ENCODE results near the gene SRRM1. TPM values are rescaled to one million over a fixed set of nuclear protein-coding genes. Genes with fewer than 3 reads are reported as not detected.

SRRM1 gene
- total RNA-seq (2014; rRNA removed; shearing (Covaris generic); ENCODE audit: low replicate concordance) = 54.3 and 98.5 TPM in 2 replicates

DNA sequence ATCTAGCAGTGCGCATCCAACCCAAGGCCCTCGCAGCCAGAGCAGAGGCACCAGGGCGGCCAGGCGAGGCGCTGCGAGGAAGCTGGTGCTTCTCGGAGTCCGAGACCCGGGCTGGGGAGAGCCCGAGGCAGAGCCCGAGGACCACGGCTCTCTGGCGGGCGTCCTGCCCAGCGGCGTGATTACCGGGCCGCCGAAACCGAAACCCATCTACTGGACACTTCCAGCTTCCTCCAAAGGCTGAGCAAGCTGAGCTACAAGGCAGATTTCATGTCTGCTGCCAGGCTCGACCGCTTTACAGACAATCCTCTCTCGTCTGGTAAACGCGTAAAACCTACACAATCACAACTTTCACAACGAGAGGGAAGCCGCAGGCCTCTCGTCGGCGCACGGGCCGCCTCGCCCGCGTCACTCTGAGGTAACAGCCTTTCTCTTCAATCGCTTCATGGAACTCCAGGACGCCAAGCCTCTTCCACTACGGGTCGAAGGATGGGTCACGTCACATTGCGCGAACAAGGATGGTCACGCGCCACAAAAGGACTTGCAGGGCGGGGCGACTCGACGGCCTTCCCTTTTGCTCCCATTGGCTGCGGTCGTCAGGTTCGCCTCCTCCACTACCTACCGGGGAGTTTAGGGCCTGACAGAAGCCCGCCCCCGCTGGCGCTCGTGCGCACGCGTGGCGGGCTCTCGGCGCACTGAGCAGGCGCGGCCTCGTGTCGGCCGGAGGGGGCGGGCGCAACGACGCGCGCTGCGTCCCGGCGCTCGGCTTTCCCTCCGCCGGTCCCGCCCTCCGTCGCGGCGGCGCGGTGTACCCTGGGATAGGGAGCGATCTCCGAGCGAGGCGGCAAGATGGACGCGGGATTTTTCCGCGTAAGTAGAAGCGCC, at the start of gene SRRM1:
TSS of gene SRRM1 (plus strand) at position 822 of the 882 bp plus-strand sequence. CDS start at position 847, 25 bp downstream.
- DNase-seq = peak; percentile 99
- peaks cover 38% of the 10 kb centered on the region for H4K20me1 ChIP-seq (ENCODE audit: insufficient read depth, low read depth, low read length)
- H3K27ac ChIP-seq (ENCODE audit: low read length) = peak within 1 kb of the TSS; percentile 92
- H3K36me3 ChIP-seq (ENCODE audit: insufficient read depth, low read length) = peaks cover 32% of the 10 kb centered on the region
- H2AFZ ChIP-seq (ENCODE audit: low read length) = peak within 1 kb of the TSS; percentile 10; the same call in 1 of the 2 replicates
- H3K4me1 ChIP-seq (ENCODE audit: low read length) = peaks cover 24% of the 10 kb centered on the region
- H3K9ac ChIP-seq (ENCODE audit: low read length) = peak within 1 kb of the TSS; percentile 100
- no peaks in the 10 kb centered on the region for H3K9me3 ChIP-seq (ENCODE audit: low read length)
- H3K4me3 ChIP-seq (ENCODE audit: low read length) = peak within 1 kb of the TSS; percentile 94
- H3K4me2 ChIP-seq (ENCODE audit: low read depth, low read length, poor library complexity, severe bottlenecking) = peak within 1 kb of the TSS; percentile 93
- no peaks in the 10 kb centered on the region for H3K9me2 ChIP-seq (replicated peaks; ENCODE audit: insufficient read depth, low read length)
- H3K79me2 ChIP-seq (ENCODE audit: low read length) = peaks cover 49% of the 10 kb centered on the region
- H3K27me3 ChIP-seq (ENCODE audit: low read length) = no peaks in the 10 kb centered on the region

DNA sequence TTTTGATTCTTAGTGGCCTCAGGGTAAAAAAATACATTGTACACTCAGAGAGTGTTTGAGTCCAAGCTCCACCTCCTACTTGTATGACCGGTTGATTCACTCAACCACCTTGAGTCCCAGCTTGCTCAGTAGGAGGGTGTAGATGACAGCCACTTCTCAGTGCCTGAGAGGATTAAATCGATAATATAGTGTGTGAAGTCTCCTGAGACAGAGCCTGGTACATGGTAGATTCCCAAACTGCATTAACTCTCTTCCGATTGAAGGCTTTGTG, 48.8 kb upstream of the SRRM1 start:
- Histone ChIP-seq H3K9ac (ENCODE audit: low read length) (no peak overlapping the region), H3K9me2 (replicated peaks; ENCODE audit: insufficient read depth, low read length) (no peaks in the 10 kb centered on the region)

DNA sequence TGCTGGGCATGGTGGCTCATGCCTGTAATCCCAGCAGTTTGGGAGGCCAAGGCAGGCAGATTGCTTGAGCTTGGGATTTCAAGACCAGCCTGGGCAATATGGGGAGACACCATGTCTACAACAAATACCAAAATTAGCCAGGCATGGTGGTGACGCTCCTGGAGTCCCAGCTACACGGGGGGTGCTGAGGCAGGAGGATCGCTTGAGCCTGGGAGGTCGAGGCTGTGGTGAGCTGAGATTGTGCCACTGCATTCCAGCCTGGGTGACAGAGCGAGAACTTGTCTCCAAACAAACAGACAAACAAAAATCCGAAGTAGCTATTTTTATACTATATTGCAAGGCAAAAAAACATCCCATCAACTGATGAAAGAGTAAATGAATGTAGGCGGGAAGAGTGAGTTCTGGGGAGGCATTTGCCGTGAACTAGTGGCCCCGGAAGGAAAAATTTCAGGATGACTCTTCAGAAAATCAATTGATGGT, 46.7 kb upstream of the SRRM1 start:
- no peaks in the 10 kb centered on the region for H3K79me2 ChIP-seq (ENCODE audit: low read length)
- H3K27ac ChIP-seq (ENCODE audit: low read length) = no peak overlapping the region
- no peaks in the 10 kb centered on the region for H3K36me3 ChIP-seq (ENCODE audit: insufficient read depth, low read length)
- H3K4me3 ChIP-seq (ENCODE audit: low read length) = no peak overlapping the region
- no peaks in the 10 kb centered on the region for H3K9me2 ChIP-seq (replicated peaks; ENCODE audit: insufficient read depth, low read length)
- H2AFZ ChIP-seq (ENCODE audit: low read length) = no peak overlapping the region
- H3K4me1 ChIP-seq (ENCODE audit: low read length) = no peaks in the 10 kb centered on the region
- H3K9me3 ChIP-seq (ENCODE audit: low read length) = no peaks in the 10 kb centered on the region
- H3K9ac ChIP-seq (ENCODE audit: low read length) = no peak overlapping the region
- H3K4me2 ChIP-seq (ENCODE audit: low read depth, low read length, poor library complexity, severe bottlenecking) = no peak overlapping the region
- H4K20me1 ChIP-seq (ENCODE audit: insufficient read depth, low read depth, low read length) = no peaks in the 10 kb centered on the region
- no peak for DNase-seq
- H3K27me3 ChIP-seq (ENCODE audit: low read length) = no peaks in the 10 kb centered on the region

More for the DNA sequence above, 48.8 kb upstream of the SRRM1 start:
- Histone ChIP-seq H3K27ac (ENCODE audit: low read length) (no peak overlapping the region), H3K4me1 (ENCODE audit: low read length) (no peaks in the 10 kb centered on the region), H3K9me3 (ENCODE audit: low read length) (no peaks in the 10 kb centered on the region), H2AFZ (ENCODE audit: low read length) (no peak overlapping the region), H3K4me2 (ENCODE audit: low read depth, low read length, poor library complexity, severe bottlenecking) (no peak overlapping the region), H3K79me2 (ENCODE audit: low read length) (no peaks in the 10 kb centered on the region), H3K36me3 (ENCODE audit: insufficient read depth, low read length) (no peaks in the 10 kb centered on the region), H4K20me1 (ENCODE audit: insufficient read depth, low read depth, low read length) (no peaks in the 10 kb centered on the region), H3K4me3 (ENCODE audit: low read length) (no peak overlapping the region), H3K27me3 (ENCODE audit: low read length) (no peaks in the 10 kb centered on the region)
- no peak for DNase-seq

GRCh38 chr1:24599265-24599664, 43.8 kb upstream of the SRRM1 start:
- no peak overlapping the region for H3K9ac ChIP-seq (ENCODE audit: low read length)
- no peaks in the 10 kb centered on the region for H3K9me3 ChIP-seq (ENCODE audit: low read length)
- H3K79me2 ChIP-seq (ENCODE audit: low read length) = no peaks in the 10 kb centered on the region
- DNase-seq = no peak
- H4K20me1 ChIP-seq (ENCODE audit: insufficient read depth, low read depth, low read length) = no peaks in the 10 kb centered on the region
- H3K27me3 ChIP-seq (ENCODE audit: low read length) = no peaks in the 10 kb centered on the region
- H3K4me3 ChIP-seq (ENCODE audit: low read length) = no peak overlapping the region
- H3K36me3 ChIP-seq (ENCODE audit: insufficient read depth, low read length) = no peaks in the 10 kb centered on the region
- H3K27ac ChIP-seq (ENCODE audit: low read length) = no peak overlapping the region
- H3K4me2 ChIP-seq (ENCODE audit: low read depth, low read length, poor library complexity, severe bottlenecking) = no peak overlapping the region
- no peak overlapping the region for H2AFZ ChIP-seq (ENCODE audit: low read length)
- H3K9me2 ChIP-seq (replicated peaks; ENCODE audit: insufficient read depth, low read length) = no peaks in the 10 kb centered on the region
- peaks cover 4% of the 10 kb centered on the region; the same call in 1 of the 2 replicates for H3K4me1 ChIP-seq (ENCODE audit: low read length)

DNA sequence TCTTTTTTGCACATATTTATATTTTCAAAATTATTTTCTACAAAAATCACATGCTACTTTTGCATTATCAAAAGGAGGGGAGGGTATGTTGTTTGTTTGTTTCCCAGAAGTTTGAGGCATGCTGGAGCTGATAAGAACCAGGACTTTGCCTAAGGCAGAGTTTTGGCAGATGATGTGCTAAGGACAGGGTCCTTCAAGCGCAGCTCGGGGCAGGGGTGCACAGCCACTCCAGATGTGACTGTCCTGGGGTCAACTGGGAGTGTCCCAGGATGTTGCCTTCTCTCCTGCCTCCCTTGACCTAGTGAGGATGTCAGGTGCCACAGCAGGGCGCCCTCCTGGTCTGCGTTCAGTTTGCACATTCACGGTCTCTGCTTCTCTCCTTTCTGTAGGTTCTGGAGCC, 42.6 kb upstream of the SRRM1 start:
- DNase-seq = no peak

DNA sequence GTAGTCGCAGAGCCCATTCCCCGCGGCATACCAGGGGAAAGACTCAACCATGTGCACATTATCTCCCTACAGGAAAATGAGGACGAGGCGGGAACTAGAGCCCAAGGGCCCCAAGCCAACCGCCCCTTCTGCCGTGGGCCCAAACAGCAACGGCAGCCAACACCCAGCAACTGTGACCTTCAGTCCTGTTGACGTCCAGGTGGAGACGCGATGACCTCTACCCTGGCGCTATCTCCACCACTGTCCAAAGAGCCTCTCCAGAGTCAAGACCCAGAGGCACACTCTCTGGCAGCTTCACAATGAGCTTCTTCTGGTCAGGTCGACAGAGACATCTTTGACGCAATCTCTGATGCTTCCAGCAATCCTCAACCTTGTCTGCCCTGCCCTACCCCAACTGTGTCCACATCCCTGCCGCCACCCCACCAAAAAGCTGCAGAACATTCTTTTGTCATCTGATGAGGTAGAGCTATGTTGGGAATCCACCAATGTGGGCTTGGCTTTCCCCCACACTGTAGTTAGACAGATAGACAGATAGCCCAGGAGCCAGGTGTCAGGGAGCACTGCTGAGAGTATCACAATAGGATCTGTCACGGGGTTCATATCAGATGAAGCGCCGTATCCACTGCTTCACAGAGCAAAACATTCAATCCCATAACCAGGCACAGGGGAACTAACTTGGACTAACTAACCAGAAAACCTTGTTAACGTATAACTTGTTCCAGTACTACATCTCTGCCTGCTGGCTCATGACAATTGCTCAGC, 37.4 kb upstream of the SRRM1 start:
- Histone ChIP-seq H3K4me3 (ENCODE audit: low read length) (no peak overlapping the region), H3K27me3 (ENCODE audit: low read length) (no peaks in the 10 kb centered on the region), H3K4me2 (ENCODE audit: low read depth, low read length, poor library complexity, severe bottlenecking) (no peak overlapping the region), H3K27ac (ENCODE audit: low read length) (no peak overlapping the region), H2AFZ (ENCODE audit: low read length) (no peak overlapping the region), H4K20me1 (ENCODE audit: insufficient read depth, low read depth, low read length) (no peaks in the 10 kb centered on the region), H3K9me2 (replicated peaks; ENCODE audit: insufficient read depth, low read length) (no peaks in the 10 kb centered on the region), H3K9ac (ENCODE audit: low read length) (no peak overlapping the region), H3K4me1 (ENCODE audit: low read length) (peaks cover 4% of the 10 kb centered on the region; the same call in 1 of the 2 replicates), H3K9me3 (ENCODE audit: low read length) (no peaks in the 10 kb centered on the region), H3K36me3 (ENCODE audit: insufficient read depth, low read length) (no peaks in the 10 kb centered on the region), H3K79me2 (ENCODE audit: low read length) (no peaks in the 10 kb centered on the region)
- DNase-seq = no peak

More for the DNA sequence above, 42.6 kb upstream of the SRRM1 start:
- H2AFZ ChIP-seq (ENCODE audit: low read length) = no peak overlapping the region
- H3K4me2 ChIP-seq (ENCODE audit: low read depth, low read length, poor library complexity, severe bottlenecking) = no peak overlapping the region
- no peaks in the 10 kb centered on the region for H3K9me2 ChIP-seq (replicated peaks; ENCODE audit: insufficient read depth, low read length)
- peaks cover 4% of the 10 kb centered on the region; the same call in 1 of the 2 replicates for H3K4me1 ChIP-seq (ENCODE audit: low read length)
- no peaks in the 10 kb centered on the region for H4K20me1 ChIP-seq (ENCODE audit: insufficient read depth, low read depth, low read length)
- H3K36me3 ChIP-seq (ENCODE audit: insufficient read depth, low read length) = no peaks in the 10 kb centered on the region
- H3K79me2 ChIP-seq (ENCODE audit: low read length) = no peaks in the 10 kb centered on the region
- H3K4me3 ChIP-seq (ENCODE audit: low read length) = no peak overlapping the region
- H3K9ac ChIP-seq (ENCODE audit: low read length) = no peak overlapping the region
- H3K27ac ChIP-seq (ENCODE audit: low read length) = no peak overlapping the region
- H3K9me3 ChIP-seq (ENCODE audit: low read length) = no peaks in the 10 kb centered on the region
- H3K27me3 ChIP-seq (ENCODE audit: low read length) = no peaks in the 10 kb centered on the region

DNA sequence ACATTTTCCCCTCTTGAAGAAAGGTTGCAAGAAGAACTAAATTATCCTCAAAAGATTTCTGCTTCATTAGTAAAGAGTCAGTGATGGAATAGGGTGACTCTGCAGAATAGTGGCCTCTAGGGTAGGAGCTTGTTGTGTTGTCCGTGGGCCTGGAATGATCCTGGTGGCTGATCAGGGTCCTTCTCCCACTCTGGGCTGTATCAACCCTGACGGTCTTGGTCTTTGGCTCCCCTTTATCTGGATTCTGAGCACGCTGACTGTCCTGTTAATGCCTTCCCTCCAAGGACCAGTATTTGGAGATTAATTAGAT, 36.9 kb upstream of the SRRM1 start:
- Histone ChIP-seq H3K4me1 (ENCODE audit: low read length) (peaks cover 4% of the 10 kb centered on the region; the same call in 1 of the 2 replicates), H3K9me2 (replicated peaks; ENCODE audit: insufficient read depth, low read length) (no peaks in the 10 kb centered on the region), H3K27ac (ENCODE audit: low read length) (no peak overlapping the region), H4K20me1 (ENCODE audit: insufficient read depth, low read depth, low read length) (no peaks in the 10 kb centered on the region), H3K79me2 (ENCODE audit: low read length) (no peaks in the 10 kb centered on the region), H3K4me3 (ENCODE audit: low read length) (no peak overlapping the region), H3K9ac (ENCODE audit: low read length) (no peak overlapping the region), H3K36me3 (ENCODE audit: insufficient read depth, low read length) (no peaks in the 10 kb centered on the region), H2AFZ (ENCODE audit: low read length) (no peak overlapping the region), H3K4me2 (ENCODE audit: low read depth, low read length, poor library complexity, severe bottlenecking) (no peak overlapping the region), H3K9me3 (ENCODE audit: low read length) (no peaks in the 10 kb centered on the region), H3K27me3 (ENCODE audit: low read length) (no peaks in the 10 kb centered on the region)
- no peak for DNase-seq

- Histone ChIP-seq H3K4me2 (ENCODE audit: low read depth, low read length, poor library complexity, severe bottlenecking) (no peak overlapping the region), H3K79me2 (ENCODE audit: low read length) (no peaks in the 10 kb centered on the region), H3K9me3 (ENCODE audit: low read length) (no peaks in the 10 kb centered on the region), H3K36me3 (ENCODE audit: insufficient read depth, low read length) (no peaks in the 10 kb centered on the region), H3K9ac (ENCODE audit: low read length) (no peak overlapping the region), H3K27ac (ENCODE audit: low read length) (no peak overlapping the region), H3K4me1 (ENCODE audit: low read length) (peaks cover 4% of the 10 kb centered on the region; the same call in 1 of the 2 replicates), H3K4me3 (ENCODE audit: low read length) (no peak overlapping the region), H2AFZ (ENCODE audit: low read length) (no peak overlapping the region), H3K27me3 (ENCODE audit: low read length) (no peaks in the 10 kb centered on the region), H4K20me1 (ENCODE audit: insufficient read depth, low read depth, low read length) (no peaks in the 10 kb centered on the region), H3K9me2 (replicated peaks; ENCODE audit: insufficient read depth, low read length) (no peaks in the 10 kb centered on the region)
- no peak for DNase-seq
Observed at GRCh38 chr1:24606621-24607020, 36.5 kb upstream of the SRRM1 start.

Data from Karpas-422 (cell line).